ENCODE measurements around the gene SFXN1. TPM values are rescaled to one million over a fixed set of nuclear protein-coding genes. Genes with fewer than 3 reads are reported as not detected.

The SFXN1 gene
- total RNA-seq, 1 donor from 2014 or later, result 79.5 TPM

DNA sequence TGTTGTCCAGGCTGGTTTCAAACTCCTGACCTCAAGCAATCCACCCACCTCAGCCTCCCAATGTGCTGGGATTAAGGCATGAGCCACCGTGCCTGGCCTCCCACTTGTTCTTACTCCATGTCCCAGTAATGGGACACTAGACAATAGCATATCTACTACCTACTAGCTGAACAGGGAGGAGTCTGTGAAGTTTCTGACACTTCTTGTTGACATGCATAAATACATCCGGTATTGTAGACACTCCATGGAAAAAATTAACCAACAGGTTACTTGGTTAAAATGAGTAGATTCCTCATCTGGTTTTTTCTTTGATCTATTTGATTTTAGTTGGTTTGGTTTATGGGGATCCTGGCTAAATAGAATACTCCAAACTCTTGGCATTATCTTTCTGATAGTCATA, 88.3 kb downstream of the SFXN1 start:
- FAIRE-seq (no peak), DNase-seq (ENCODE audit: low spot score in 2 of 2) (no peak)

DNA sequence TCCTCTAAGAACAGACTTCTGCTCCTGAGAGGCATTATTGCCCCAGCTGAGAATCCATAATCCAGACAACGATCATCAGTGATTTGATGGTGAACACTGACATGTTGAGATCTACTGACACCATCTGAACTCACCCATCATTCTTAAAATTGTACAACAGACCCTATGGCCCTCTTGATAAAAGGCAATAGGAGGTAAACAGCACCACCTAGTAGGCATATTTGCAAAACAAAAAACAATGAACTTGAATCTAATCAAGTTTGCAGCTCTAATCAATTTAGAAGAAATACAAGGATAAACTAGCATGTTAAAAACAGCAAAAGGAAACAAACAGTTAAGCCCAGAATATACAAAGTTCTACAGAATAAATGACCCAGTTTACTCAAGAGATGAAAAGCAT, 89.6 kb downstream of the SFXN1 start:
- FAIRE-seq (no peak), DNase-seq (ENCODE audit: low spot score in 2 of 2) (no peak)

DNA sequence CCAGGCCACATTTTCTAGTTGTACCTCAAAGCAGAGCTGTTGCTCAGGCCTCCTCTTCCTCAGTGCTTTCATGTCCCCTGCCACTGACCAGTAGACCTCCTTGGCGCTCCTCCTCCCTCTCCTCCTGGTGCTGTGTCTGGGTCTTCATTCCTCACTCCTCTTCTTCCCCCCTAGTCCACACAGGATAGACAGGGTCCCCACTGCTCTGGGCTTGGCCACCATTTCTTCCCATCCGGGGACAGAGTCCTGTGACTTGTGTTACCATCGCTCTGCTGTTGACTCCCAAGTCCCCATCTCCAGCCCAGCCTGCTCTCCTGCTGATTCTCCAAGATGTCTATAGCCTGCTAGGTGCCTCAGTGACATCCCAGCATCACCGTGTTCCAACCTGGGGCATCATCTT, 91.3 kb downstream of the SFXN1 start:
- FAIRE-seq, result no peak
- no peak for DNase-seq (ENCODE audit: low spot score in 2 of 2)

DNA sequence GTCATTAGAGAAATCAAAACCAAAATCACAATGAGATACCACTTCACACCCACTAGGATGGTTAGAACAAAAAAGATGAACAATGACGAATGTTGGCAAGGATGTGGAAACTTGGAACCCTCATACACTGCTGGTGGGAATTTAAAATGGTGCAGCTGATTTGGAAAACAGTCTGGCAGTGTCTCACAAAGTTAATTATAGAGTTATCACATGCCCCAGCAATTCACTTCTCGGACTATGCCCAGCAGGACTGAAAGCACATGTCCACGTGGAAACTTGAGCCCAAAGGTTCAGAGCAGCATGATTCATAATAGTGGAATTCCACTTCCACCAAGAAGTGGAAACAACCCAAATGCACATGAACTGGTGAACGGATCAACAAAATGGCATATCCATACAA, 94.5 kb downstream of the SFXN1 start:
- FAIRE-seq (no peak), DNase-seq (ENCODE audit: low spot score in 2 of 2) (no peak)

DNA sequence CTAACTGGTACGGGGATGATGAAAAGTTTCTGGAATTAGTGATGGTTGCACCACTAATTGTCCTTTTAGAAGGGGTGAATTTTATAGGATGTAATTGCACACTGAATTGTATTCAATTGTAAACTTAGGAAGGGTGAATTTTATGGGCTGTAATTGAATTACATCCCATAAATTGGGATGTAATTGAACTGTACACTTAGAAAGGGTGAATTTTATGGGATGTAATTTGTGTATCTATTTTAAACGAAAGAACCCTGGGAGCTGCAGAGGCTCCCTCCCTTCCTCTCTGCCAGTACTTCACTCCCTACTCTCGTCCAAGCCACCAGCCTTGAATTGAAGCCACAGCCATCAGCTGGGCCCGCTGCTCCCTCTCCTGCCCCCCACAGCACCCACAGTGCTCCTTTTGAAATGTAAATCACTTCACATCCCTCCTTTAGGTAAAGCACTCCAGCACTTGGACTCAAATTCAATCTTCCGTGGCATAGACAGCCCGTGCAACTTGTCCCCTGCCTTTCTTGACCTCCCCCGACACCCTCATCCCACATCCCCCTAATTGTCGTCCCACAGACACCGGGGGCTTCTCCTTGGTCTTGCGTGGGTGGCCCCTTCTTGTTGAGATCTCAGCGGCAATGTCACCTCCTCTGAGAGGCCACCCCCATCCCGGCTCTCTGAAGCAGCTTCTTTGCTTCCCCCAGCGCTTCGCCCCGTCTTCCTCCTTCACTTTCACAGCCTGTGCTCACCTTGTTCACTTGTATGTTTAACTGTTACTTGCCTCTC, 95.3 kb downstream of the SFXN1 start:
- FAIRE-seq (no peak), DNase-seq (ENCODE audit: low spot score in 2 of 2) (no peak)

DNA sequence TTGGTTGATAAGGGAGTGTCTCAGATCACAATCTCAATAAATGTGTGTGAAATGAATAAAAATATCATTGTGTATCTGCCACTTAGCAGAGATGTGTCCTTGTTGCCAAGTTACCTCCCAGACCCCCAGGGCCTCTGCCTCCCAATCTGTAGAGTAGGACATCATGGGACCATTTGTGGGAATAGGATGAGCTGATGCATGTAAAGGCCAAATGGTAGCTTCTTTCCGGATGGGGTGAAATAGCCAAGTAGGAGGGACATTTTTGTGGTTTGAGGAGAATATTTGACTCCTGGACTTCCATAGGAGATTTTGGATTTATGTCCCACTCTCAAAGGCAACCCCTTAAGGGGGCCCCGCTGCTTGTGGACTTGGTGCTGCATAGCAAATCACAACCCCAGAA, 96.9 kb downstream of the SFXN1 start:
- DNase-seq (ENCODE audit: low spot score in 2 of 2) (no peak), FAIRE-seq (no peak)

DNA sequence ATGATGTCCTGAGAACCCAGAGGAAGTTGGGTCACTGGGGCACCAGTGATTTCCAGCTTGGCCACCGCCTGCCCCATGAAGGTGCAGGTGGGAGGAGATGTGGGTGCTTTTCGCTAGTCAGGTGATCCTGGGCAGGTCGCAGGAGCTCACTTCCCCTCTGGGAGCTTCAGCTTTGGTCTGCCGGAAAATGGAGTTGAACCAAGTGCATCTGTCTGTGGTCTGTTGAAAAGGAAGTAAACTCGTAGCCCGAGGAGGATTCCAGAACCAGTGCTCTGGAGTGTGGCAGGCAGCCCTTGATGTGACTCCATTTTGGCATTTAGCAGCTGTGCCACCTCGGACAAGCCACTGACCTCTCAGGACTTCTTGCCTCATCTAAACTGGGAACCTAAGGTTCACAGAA, 97.7 kb downstream of the SFXN1 start:
- DNase-seq (ENCODE audit: low spot score in 2 of 2), result no peak
- FAIRE-seq, result no peak

DNA sequence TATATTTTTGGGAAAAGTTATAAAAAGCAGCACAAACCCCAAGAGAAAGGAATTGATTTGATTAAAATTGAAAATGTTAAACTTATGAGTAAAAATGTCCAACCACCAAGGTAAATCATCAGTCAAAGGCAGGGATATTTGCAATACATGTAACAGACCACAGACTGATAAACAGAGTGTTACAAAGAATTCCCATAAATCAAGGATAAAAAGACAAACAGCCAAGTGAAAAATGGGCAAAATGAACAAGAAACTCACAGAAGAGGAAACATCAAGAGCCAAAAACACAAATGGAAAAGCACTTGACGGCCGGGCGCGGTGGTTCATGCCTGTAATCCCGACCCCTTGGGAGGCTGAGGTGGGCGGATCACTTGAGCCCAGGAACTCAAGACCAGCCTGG, 98.2 kb downstream of the SFXN1 start:
- FAIRE-seq (no peak), DNase-seq (ENCODE audit: low spot score in 2 of 2) (no peak)

Other genes with a start within 250 kb of the SFXN1 start
- gene DRD1, start 34.4 kb upstream of the SFXN1 start, total RNA-seq, result 18.3 TPM
- 3.3 TPM for gene HRH2, start 179.5 kb downstream of the SFXN1 start, total RNA-seq

All from frontal cortex (tissue), 4 donors.